AG04450 (cell line): ENCODE measurements around the gene HIC1. TPM values are rescaled to one million over a fixed set of nuclear protein-coding genes. Genes with fewer than 3 reads are reported as not detected.

Experiments
- CTCF ChIA-PET: fragments of 300-600, 350-600 bp; formaldehyde crosslinking; extraction: SDS; loops from one replicate; lab custom pipeline; 2022; ENCODE audit warnings: antibody characterized with exemption, inconsistent platforms; lab: Charles Lee
- POLR2A ChIA-PET: fragments of 350-600 bp; formaldehyde crosslinking; extraction: SDS; loops from one replicate; lab custom pipeline; 2021; ENCODE audit warnings: antibody characterized with exemption, inconsistent platforms; lab: Yijun Ruan, JAX
- DNase-seq: peaks from one replicate; pipeline ENCODE4 v3.0.0-alpha.2; 2011; ENCODE audit warnings: low read depth, low spot score
- H3K27ac ChIP-seq: one replicate; pipeline ENCODE4 v1.5.1; 2012; ENCODE audit warnings: low read depth, low read length, control low read depth
- H3K27me3 ChIP-seq: one replicate; pipeline ENCODE4 v1.6.0; 2012; ENCODE audit warnings: low read length; ENCODE audit not compliant: control insufficient read depth, insufficient read depth
- H3K4me3 ChIP-seq: 2 replicates; pipeline ENCODE4 v1.5.1; 2011; ENCODE audit warnings: mild to moderate bottlenecking, low read depth, low read length, control low read depth
- H3K9me3 ChIP-seq: 2 replicates; pipeline ENCODE4 v1.5.1; 2012; ENCODE audit warnings: low read length; ENCODE audit not compliant: control insufficient read depth, insufficient read depth
- polyA plus RNA-seq: library from polyadenylated mRNA; depleted of rRNA; stranded (reverse); fragments of >200 nt; gene quantifications from 2 replicates; pipeline ENCODE4 v1.2.3, GENCODE V29; 2011
- TF ChIP-seq, protein P1 (sequence below): IDR thresholded peaks from 2 replicates; pipeline ENCODE4 v1.5.1; 2011; ENCODE audit warnings: low read depth, low read length, control low read depth, inconsistent platforms

The HIC1 gene
- polyA plus RNA-seq, 1 experiment: 12.7 TPM

- TF ChIP-seq, protein P1, sequence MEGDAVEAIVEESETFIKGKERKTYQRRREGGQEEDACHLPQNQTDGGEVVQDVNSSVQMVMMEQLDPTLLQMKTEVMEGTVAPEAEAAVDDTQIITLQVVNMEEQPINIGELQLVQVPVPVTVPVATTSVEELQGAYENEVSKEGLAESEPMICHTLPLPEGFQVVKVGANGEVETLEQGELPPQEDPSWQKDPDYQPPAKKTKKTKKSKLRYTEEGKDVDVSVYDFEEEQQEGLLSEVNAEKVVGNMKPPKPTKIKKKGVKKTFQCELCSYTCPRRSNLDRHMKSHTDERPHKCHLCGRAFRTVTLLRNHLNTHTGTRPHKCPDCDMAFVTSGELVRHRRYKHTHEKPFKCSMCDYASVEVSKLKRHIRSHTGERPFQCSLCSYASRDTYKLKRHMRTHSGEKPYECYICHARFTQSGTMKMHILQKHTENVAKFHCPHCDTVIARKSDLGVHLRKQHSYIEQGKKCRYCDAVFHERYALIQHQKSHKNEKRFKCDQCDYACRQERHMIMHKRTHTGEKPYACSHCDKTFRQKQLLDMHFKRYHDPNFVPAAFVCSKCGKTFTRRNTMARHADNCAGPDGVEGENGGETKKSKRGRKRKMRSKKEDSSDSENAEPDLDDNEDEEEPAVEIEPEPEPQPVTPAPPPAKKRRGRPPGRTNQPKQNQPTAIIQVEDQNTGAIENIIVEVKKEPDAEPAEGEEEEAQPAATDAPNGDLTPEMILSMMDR: no peak
- POLR2A ChIA-PET: interaction anchor here (0.6 kb wide), 1 partner anchor 155 kb away, joined by 4 read pairs; no protein-coding TSS in a partner anchor
- no peak overlapping the region for H3K27ac ChIP-seq
- CTCF ChIA-PET: no interaction called here
- no peak for DNase-seq
- no peaks in the 10 kb centered on the region for H3K9me3 ChIP-seq
- H3K4me3 ChIP-seq: no peak overlapping the region
- no peaks in the 10 kb centered on the region for H3K27me3 ChIP-seq
Measured at GRCh38 chr17:2034806-2035540, 19.9 kb upstream of the HIC1 start.

- no peak overlapping the region for H3K4me3 ChIP-seq
- no peaks in the 10 kb centered on the region for H3K9me3 ChIP-seq
- no peaks in the 10 kb centered on the region for H3K27me3 ChIP-seq
- no peak for DNase-seq
- ChIA-PET POLR2A (no interaction called here), CTCF (no interaction called here)
- H3K27ac ChIP-seq: no peak overlapping the region
- TF ChIP-seq, protein P1: no peak
Measured at GRCh38 chr17:2035541-2036488, 19.1 kb upstream of the HIC1 start.

DNA sequence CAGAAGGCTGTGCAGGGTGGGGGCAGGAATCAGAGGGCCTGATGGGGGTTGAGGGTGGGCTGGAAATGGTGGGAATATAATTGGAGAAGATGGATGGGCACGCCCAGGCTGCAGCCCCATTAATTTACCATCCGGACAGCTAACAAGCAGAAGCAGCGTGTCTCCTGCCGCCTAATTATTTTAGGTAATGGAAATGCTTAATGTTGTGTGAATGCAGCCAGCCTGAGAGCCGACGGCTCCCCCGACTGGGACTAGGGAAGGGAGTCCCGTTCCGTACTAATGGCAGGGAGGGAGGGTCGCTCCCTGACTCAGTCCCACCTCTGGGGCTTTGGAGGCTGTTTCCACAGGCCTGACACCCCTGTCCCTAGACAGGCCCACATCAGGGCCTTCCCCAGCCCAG, 17.7 kb upstream of the HIC1 start:
- Histone ChIP-seq H3K4me3 (no peak overlapping the region), H3K27ac (no peak overlapping the region), H3K27me3 (no peaks in the 10 kb centered on the region), H3K9me3 (no peaks in the 10 kb centered on the region)
- ChIA-PET POLR2A (interaction anchor here (0.7 kb wide), 1 partner anchor 199 kb away, joined by 7 read pairs; no protein-coding TSS in a partner anchor), CTCF (no interaction called here)
- TF ChIP-seq, protein P1: no peak
- no peak for DNase-seq

GRCh38 chr17:2040219-2040827, 14.6 kb upstream of the HIC1 start:
- Histone ChIP-seq H3K4me3 (no peak overlapping the region), H3K27me3 (no peaks in the 10 kb centered on the region), H3K9me3 (no peaks in the 10 kb centered on the region), H3K27ac (no peak overlapping the region)
- CTCF ChIA-PET: interaction anchor here (1.0 to 1.6 kb wide), 2 partner anchors 14 to 132 kb away, joined by 3 read pairs; no protein-coding TSS in a partner anchor
- POLR2A ChIA-PET: no interaction called here
- TF ChIP-seq, protein P1: no peak
- no peak for DNase-seq
